Measurements from ENCODE around the gene KDM3A.
"Not testable (repeated sequence)": the region's sequence is repeated elsewhere in the genome, so short reads cannot be mapped to it uniquely, and the experiment has no call there.

- TF ChIP-seq, protein P1, sequence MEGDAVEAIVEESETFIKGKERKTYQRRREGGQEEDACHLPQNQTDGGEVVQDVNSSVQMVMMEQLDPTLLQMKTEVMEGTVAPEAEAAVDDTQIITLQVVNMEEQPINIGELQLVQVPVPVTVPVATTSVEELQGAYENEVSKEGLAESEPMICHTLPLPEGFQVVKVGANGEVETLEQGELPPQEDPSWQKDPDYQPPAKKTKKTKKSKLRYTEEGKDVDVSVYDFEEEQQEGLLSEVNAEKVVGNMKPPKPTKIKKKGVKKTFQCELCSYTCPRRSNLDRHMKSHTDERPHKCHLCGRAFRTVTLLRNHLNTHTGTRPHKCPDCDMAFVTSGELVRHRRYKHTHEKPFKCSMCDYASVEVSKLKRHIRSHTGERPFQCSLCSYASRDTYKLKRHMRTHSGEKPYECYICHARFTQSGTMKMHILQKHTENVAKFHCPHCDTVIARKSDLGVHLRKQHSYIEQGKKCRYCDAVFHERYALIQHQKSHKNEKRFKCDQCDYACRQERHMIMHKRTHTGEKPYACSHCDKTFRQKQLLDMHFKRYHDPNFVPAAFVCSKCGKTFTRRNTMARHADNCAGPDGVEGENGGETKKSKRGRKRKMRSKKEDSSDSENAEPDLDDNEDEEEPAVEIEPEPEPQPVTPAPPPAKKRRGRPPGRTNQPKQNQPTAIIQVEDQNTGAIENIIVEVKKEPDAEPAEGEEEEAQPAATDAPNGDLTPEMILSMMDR (IDR thresholded peaks at IDR 0.05) = not testable (repeated sequence)
- TF ChIP-seq EP300, POLR2A (IDR thresholded peaks at IDR 0.05): not testable (repeated sequence)
Measured at GRCh38 chr2:86496391-86496790, 55.2 kb downstream of the KDM3A start.
